A549 (cell line): ENCODE measurements around the gene ACBD4.

Source experiments
- CHD4 ChIP-seq: fragments of 200-600 bp; sonication (generic); IDR thresholded peaks from 2 replicates; pipeline ENCODE4 v1.6.1; 2016; ENCODE audit warnings: antibody characterized with exemption, mild to moderate bottlenecking, borderline replicate concordance
- ESRRA ChIP-seq: fragments of 150-350 bp; IDR thresholded peaks from 2 replicates; pipeline ENCODE4 v1.6.1; 2014; ENCODE audit warnings: mild to moderate bottlenecking, low read length, borderline replicate concordance
- FOXS1 ChIP-seq: fragments of 250-450 bp; sonication (Bioruptor Pico); IDR thresholded peaks from 2 replicates; pipeline ENCODE4 v1.5.0; 2020; ENCODE audit warnings: mild to moderate bottlenecking, moderate library complexity
- KDM1A ChIP-seq: fragments of 200-600 bp; sonication (generic); IDR thresholded peaks from 2 replicates; pipeline ENCODE4 v1.6.1; 2016; ENCODE audit warnings: low read depth, mild to moderate bottlenecking
- MAFK ChIP-seq: fragments of 450-650 bp; IDR thresholded peaks from 2 replicates; pipeline ENCODE4 v1.6.1; 2014; ENCODE audit not compliant: partially characterized antibody
- MYC ChIP-seq: IDR thresholded peaks from 2 replicates; pipeline ENCODE4 v1.6.1; 2012; ENCODE audit warnings: mild to moderate bottlenecking, inconsistent platforms, low read length, improper control_type of control experiment, borderline replicate concordance
- POLR2A ChIP-seq: IDR thresholded peaks from 2 replicates; pipeline ENCODE4 v1.6.1; 2012; ENCODE audit warnings: mild to moderate bottlenecking, low read length
- TP53 ChIP-seq: fragments of 250-450 bp; sonication (Bioruptor Pico); IDR thresholded peaks from 2 replicates; pipeline ENCODE4 v1.5.0; 2021; ENCODE audit warnings: mild to moderate bottlenecking, moderate library complexity
- TF ChIP-seq, protein P1 (sequence below): fragments of >200 bp; sonication (Bioruptor Twin); formaldehyde crosslinking; IDR thresholded peaks from 3 replicates; pipeline ENCODE4 v1.5.1; 2016
- TF ChIP-seq, protein P2 (sequence below): IDR thresholded peaks from 2 replicates; pipeline ENCODE4 v1.6.1; 2012
- TF ChIP-seq, protein P3 (sequence below): fragments of >200 bp; sonication (Bioruptor Twin); formaldehyde crosslinking; IDR thresholded peaks from 3 replicates; pipeline ENCODE4 v1.6.1; 2016

DNA sequence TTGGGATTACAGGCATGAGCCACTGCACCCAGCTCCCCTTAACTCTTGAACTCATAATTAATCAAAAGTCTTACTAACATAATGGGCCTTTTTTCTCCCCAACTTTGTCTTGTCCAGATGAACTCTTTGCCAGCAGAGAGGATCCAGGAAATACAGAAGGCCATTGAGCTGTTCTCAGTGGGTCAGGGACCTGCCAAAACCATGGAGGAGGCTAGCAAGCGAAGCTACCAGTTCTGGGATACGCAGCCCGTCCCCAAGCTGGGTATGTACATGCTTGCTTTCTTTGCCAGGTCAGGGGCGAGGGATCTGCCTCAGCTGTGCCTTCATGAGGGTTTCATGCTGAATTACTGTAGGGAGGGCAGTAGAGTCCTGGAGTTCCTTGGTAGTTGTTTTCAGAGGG is 49.1 kb upstream of the ACBD4 start:
- TF ChIP-seq ESRRA (no peak), KDM1A (no peak), POLR2A (no peak), TP53 (CRISPR knock-in tag) (no peak), MAFK (no peak), FOXS1 (no peak), MYC (no peak), CHD4 (no peak)
- TF ChIP-seq, protein P1, sequence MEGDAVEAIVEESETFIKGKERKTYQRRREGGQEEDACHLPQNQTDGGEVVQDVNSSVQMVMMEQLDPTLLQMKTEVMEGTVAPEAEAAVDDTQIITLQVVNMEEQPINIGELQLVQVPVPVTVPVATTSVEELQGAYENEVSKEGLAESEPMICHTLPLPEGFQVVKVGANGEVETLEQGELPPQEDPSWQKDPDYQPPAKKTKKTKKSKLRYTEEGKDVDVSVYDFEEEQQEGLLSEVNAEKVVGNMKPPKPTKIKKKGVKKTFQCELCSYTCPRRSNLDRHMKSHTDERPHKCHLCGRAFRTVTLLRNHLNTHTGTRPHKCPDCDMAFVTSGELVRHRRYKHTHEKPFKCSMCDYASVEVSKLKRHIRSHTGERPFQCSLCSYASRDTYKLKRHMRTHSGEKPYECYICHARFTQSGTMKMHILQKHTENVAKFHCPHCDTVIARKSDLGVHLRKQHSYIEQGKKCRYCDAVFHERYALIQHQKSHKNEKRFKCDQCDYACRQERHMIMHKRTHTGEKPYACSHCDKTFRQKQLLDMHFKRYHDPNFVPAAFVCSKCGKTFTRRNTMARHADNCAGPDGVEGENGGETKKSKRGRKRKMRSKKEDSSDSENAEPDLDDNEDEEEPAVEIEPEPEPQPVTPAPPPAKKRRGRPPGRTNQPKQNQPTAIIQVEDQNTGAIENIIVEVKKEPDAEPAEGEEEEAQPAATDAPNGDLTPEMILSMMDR: no peak
- TF ChIP-seq, protein P2, sequence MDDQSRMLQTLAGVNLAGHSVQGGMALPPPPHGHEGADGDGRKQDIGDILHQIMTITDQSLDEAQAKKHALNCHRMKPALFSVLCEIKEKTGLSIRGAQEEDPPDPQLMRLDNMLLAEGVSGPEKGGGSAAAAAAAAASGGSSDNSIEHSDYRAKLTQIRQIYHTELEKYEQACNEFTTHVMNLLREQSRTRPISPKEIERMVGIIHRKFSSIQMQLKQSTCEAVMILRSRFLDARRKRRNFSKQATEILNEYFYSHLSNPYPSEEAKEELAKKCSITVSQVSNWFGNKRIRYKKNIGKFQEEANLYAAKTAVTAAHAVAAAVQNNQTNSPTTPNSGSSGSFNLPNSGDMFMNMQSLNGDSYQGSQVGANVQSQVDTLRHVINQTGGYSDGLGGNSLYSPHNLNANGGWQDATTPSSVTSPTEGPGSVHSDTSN: no peak
- TF ChIP-seq, protein P3, sequence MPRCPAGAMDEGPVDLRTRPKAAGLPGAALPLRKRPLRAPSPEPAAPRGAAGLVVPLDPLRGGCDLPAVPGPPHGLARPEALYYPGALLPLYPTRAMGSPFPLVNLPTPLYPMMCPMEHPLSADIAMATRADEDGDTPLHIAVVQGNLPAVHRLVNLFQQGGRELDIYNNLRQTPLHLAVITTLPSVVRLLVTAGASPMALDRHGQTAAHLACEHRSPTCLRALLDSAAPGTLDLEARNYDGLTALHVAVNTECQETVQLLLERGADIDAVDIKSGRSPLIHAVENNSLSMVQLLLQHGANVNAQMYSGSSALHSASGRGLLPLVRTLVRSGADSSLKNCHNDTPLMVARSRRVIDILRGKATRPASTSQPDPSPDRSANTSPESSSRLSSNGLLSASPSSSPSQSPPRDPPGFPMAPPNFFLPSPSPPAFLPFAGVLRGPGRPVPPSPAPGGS: no peak
